HEK293T (cell line): ENCODE data around the gene PSME1.

ENCODE experiments used
- CTCF ChIA-PET: fragments of 350-600 bp; formaldehyde crosslinking; extraction: SDS; loops from one replicate; lab custom pipeline; 2021; ENCODE audit warnings: antibody characterized with exemption, inconsistent platforms; lab: Yijun Ruan, JAX
- POLR2A ChIA-PET: fragments of 350-600 bp; formaldehyde crosslinking; extraction: SDS; loops from one replicate; lab custom pipeline; 2020; ENCODE audit warnings: antibody characterized with exemption, inconsistent platforms; lab: Yijun Ruan, JAX
- DNase-seq: peaks from one replicate; pipeline ENCODE4 v3.0.0; 2012; ENCODE audit warnings: mixed read lengths; ENCODE audit errors: extremely low spot score
- ARNT ChIP-seq: fragments of 450-650 bp; IDR thresholded peaks from 2 replicates; pipeline ENCODE4 v1.6.1; 2017; ENCODE audit warnings: mild to moderate bottlenecking
- BHLHE40 ChIP-seq: fragments of 450-650 bp; IDR thresholded peaks from 2 replicates; pipeline ENCODE4 v1.6.1; 2016; ENCODE audit warnings: mild to moderate bottlenecking, moderate library complexity, borderline replicate concordance
- CTBP1 ChIP-seq: fragments of 450-650 bp; IDR thresholded peaks from 2 replicates; pipeline ENCODE4 v1.6.1; 2016; ENCODE audit warnings: borderline replicate concordance
- ELF4 ChIP-seq: fragments of 450-650 bp; IDR thresholded peaks from 2 replicates; pipeline ENCODE4 v1.6.1; 2017; ENCODE audit warnings: antibody characterized with exemption
- FOXA1 ChIP-seq: fragments of 450-650 bp; IDR thresholded peaks from 2 replicates; pipeline ENCODE4 v1.6.1; 2016; ENCODE audit warnings: mild to moderate bottlenecking
- FOXK2 ChIP-seq: fragments of 450-650 bp; IDR thresholded peaks from 2 replicates; pipeline ENCODE4 v1.6.1; 2016; ENCODE audit warnings: mild to moderate bottlenecking
- FOXM1 ChIP-seq: fragments of 450-650 bp; IDR thresholded peaks from 2 replicates; pipeline ENCODE4 v1.6.1; 2017; ENCODE audit warnings: mild to moderate bottlenecking, borderline replicate concordance
- HDGF ChIP-seq: fragments of 450-650 bp; IDR thresholded peaks from 2 replicates; pipeline ENCODE4 v1.6.1; 2017; ENCODE audit warnings: antibody characterized with exemption, borderline replicate concordance
- L3MBTL2 ChIP-seq: fragments of 450-650 bp; conservative IDR thresholded peaks from 2 replicates; pipeline ENCODE4 v1.6.1; 2016; ENCODE audit warnings: mild to moderate bottlenecking
- LEF1 ChIP-seq: fragments of 450-650 bp; IDR thresholded peaks from 2 replicates; pipeline ENCODE4 v1.6.1; 2017; ENCODE audit warnings: mild to moderate bottlenecking, borderline replicate concordance
- NFRKB ChIP-seq: fragments of 450-650 bp; IDR thresholded peaks from 2 replicates; pipeline ENCODE4 v1.6.1; 2016; ENCODE audit warnings: mild to moderate bottlenecking, moderate library complexity
- PKNOX1 ChIP-seq: fragments of 450-650 bp; IDR thresholded peaks from 2 replicates; pipeline ENCODE4 v1.6.1; 2016
- SP1 ChIP-seq: fragments of 450-650 bp; IDR thresholded peaks from 2 replicates; pipeline ENCODE4 v1.6.1; 2017
- SUZ12 ChIP-seq: fragments of 450-650 bp; IDR thresholded peaks from 2 replicates; pipeline ENCODE4 v1.6.1; 2016; ENCODE audit warnings: mild to moderate bottlenecking
- TARDBP ChIP-seq: fragments of 450-650 bp; IDR thresholded peaks from 2 replicates; pipeline ENCODE4 v1.6.1; 2016
- ZNF384 ChIP-seq: fragments of 450-650 bp; IDR thresholded peaks from 2 replicates; pipeline ENCODE4 v1.6.1; 2016

PSME1 gene

DNA sequence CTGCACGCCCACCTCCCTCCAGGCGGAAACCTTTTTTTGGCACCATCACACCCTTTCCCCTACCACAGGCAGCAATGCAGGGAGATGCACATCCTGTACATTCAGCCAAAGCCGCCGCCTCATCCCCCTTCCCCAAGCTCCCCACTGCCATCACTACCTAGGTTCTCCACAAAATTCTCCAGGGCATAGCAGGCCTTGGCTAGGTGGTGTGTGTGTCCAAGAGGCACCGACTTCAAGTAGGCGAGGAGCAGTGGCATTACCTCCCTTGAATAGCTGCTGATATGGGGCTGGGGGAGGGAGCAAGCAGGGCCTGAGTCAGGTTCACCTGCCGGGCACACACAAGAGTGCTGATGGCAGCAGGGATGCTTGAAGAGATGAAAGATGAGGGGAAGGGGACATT lies 49.0 kb downstream of the PSME1 start:
- ChIA-PET POLR2A (interaction anchor here (0.7 to 2.9 kb wide), 3 partner anchors 8 to 44 kb away, joined by 3 to 14 read pairs (median 4); partner anchors contain the start of genes EMC9 and TM9SF1), CTCF (interaction anchor here (1.6 kb wide), 1 partner anchor 24 kb away, joined by 4 read pairs; the partner anchor contains the start of gene IRF9)
- DNase-seq = no peak
- no peak for TF ChIP-seq ELF4
- TF ChIP-seq FOXM1 = no peak
- no peak for TF ChIP-seq ARNT
- TF ChIP-seq SUZ12 = no peak
- TF ChIP-seq PKNOX1 = no peak
- TF ChIP-seq FOXA1 = no peak
- TF ChIP-seq L3MBTL2 = no peak
- TF ChIP-seq FOXK2 = no peak
- TF ChIP-seq HDGF = no peak
- no peak for TF ChIP-seq SP1
- TF ChIP-seq TARDBP = no peak
- no peak for TF ChIP-seq BHLHE40
- no peak for TF ChIP-seq CTBP1

DNA sequence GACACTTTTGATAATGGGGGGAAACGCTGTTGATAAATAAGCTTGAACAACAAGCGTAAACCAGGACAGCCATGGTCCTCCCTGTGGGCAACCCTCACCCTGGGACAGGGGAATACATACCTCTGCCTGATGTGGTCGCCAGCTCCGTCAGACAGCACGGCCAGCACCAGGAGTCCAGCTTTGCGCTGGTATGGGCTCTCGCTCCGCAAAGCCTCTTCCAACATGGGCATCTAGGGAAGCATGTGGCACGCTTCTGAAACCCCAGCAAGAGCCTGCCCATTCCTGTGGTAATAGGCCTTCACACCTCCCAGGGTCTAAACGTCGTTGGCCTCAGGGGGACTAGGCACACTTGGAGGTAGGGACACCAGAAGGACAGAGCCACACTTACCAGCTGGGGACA lies 49.7 kb downstream of the PSME1 start:
- no peak for DNase-seq
- ChIA-PET CTCF (interaction anchor here (1.6 kb wide), 1 partner anchor 24 kb away, joined by 4 read pairs; the partner anchor contains the start of gene IRF9), POLR2A (interaction anchor here (0.7 to 2.9 kb wide), 4 partner anchors 8 to 44 kb away, joined by 3 to 14 read pairs (median 4); partner anchors contain the start of genes EMC9 and TM9SF1)
- TF ChIP-seq SP1 = no peak
- TF ChIP-seq FOXM1 = no peak
- TF ChIP-seq ARNT = no peak
- no peak for TF ChIP-seq TARDBP
- no peak for TF ChIP-seq CTBP1
- TF ChIP-seq PKNOX1 = no peak
- no peak for TF ChIP-seq HDGF
- no peak for TF ChIP-seq LEF1
- TF ChIP-seq ELF4 = no peak
- TF ChIP-seq L3MBTL2 = no peak
- no peak for TF ChIP-seq FOXA1
- TF ChIP-seq NFRKB = no peak
- TF ChIP-seq BHLHE40 = no peak
- no peak for TF ChIP-seq SUZ12
- no peak for TF ChIP-seq ZNF384
- TF ChIP-seq FOXK2 = no peak

GRCh38 chr14:24186831-24187538 lies 51.0 kb downstream of the PSME1 start:
- no peak for DNase-seq
- CTCF ChIA-PET = interaction anchor here (1.7 kb wide), 1 partner anchor 26 kb away, joined by 3 read pairs; the partner anchor contains the start of gene IRF9
- no peak for TF ChIP-seq ZNF384
- no peak for TF ChIP-seq PKNOX1
- no peak for TF ChIP-seq CTBP1
- no peak for TF ChIP-seq HDGF
- TF ChIP-seq SP1 = no peak
- TF ChIP-seq BHLHE40 = no peak
- TF ChIP-seq FOXM1 = no peak
- POLR2A ChIA-PET = interaction anchor here (1.0 to 3.2 kb wide), 6 partner anchors 7 to 81 kb away, joined by 3 to 20 read pairs (median 7); partner anchors contain the start of genes CHMP4A, EMC9 and TM9SF1

- POLR2A ChIA-PET = interaction anchor here (1.1 to 3.2 kb wide), 6 partner anchors 7 to 81 kb away, joined by 3 to 20 read pairs (median 10); partner anchors contain the start of genes CHMP4A, EMC9, TINF2 and TM9SF1
- no peak for DNase-seq
- CTCF ChIA-PET = interaction anchor here (0.6 to 1.7 kb wide), 2 partner anchors 26 to 79 kb away, joined by 3 read pairs; partner anchors contain the start of gene IRF9
- TF ChIP-seq HDGF (no peak), L3MBTL2 (no peak), SP1 (no peak), SUZ12 (no peak), BHLHE40 (no peak), FOXA1 (no peak), LEF1 (no peak)
Observed at GRCh38 chr14:24187539-24187915, 51.5 kb downstream of the PSME1 start.
